ENCODE data around the gene GINM1. TPM values are rescaled to one million over a fixed set of nuclear protein-coding genes. Genes with fewer than 3 reads are reported as not detected.

Gene GINM1, protein sequence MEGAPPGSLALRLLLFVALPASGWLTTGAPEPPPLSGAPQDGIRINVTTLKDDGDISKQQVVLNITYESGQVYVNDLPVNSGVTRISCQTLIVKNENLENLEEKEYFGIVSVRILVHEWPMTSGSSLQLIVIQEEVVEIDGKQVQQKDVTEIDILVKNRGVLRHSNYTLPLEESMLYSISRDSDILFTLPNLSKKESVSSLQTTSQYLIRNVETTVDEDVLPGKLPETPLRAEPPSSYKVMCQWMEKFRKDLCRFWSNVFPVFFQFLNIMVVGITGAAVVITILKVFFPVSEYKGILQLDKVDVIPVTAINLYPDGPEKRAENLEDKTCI
- total RNA-seq = 76.9 and 80.8 TPM in 2 replicates

DNA sequence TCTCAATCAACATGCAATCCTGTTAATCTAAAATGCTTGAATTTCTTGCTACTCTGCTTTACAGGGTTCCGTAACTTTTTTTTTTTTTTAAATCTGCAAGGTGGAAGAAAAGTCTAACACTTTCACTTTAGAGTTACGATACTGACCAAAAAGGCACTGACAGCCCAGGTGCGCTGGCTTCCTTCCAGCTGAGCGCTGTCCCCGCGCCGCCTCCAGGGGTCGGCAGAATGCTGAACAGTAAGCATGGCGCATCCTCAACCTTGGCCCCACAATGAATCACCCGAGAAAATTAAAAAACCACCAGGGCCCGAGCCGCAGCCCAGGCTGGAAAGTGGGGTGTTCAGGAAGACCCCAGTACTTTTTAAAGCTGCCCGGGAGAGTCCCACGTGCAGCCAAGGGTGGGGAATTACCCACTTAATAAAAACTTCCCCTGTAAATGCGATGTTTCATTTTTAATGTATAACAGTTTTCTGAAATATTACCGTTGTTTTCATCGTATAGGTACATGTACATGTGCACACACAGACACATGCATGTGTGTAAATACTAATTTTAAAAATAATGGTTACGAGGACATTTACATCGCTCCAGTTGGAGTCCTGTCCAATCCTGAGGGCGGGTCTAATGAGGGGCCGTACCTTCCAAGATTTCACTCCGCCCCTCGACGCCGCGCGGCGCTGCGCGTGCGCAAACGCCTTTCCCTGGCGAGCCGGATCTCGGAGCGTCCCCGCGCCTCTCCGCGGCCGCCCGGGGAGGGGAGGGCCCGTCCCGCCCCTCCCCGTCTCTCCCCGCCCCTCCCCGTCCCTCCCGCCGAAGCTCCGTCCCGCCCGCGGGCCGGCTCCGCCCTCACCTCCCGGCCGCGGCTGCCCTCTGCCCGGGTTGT lies at the start of gene GINM1:
TSS of gene GINM1 (plus strand) at position 849 of the 883 bp plus-strand sequence. CDS start 40 bp downstream, outside the sequence.

DNA sequence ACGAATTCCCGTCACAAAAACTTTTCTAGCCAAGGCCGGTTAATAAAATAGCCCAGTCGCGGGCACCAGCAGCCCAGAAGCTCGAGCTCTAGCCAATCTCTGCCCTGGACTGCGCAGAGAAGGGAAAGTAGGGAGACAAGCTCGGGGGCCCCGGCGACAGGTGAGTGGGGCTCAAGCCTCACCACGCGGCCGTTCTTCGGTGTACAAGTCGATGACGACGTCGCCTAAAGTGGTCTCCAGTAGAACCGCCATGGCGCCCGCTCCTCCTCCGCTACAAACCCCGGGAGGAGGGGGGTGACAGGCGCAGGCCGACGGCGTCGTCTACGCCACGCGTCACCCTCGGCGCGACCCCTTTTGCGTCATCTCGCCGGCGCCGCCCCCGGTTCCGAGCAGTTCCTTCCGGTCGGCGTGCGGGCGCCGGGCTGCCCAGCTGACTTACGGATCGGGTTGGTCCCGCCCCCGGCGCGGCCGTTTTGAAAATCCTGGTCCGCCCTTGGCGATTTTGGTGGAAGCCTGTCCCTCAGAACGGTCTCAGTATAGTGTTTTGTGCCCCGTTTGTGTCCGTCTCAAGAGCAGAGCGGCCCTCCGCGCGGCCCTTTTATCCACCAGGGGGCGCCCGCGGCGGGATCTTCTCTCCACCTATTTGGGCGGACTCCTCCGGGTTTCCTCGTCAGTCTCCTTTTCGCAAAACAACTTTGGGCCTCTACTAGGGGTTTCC lies 20.3 kb upstream of the GINM1 start, which contains the start of gene PPIL4:
TSS of gene PPIL4 (minus strand) at position 290 of the 718 bp plus-strand sequence. CDS start at position 252, 38 bp downstream.

Other genes with a start within 250 kb of the GINM1 start
- gene TAB2, start 248.7 kb upstream of the GINM1 start, total RNA-seq = 11.9 and 23.2 TPM in 2 replicates
- gene SUMO4, start 166.1 kb upstream of the GINM1 start, total RNA-seq = 0.16 TPM in 1 of 2 replicates, not detected in the other
- 1.6 TPM in 1 of 2 replicates, not detected in the other for gene ZC3H12D, start 81.4 kb upstream of the GINM1 start, total RNA-seq
- gene PPIL4, start 20.3 kb upstream of the GINM1 start, total RNA-seq = 19.0 and 22.8 TPM in 2 replicates
- gene KATNA1, start 82.3 kb downstream of the GINM1 start, total RNA-seq = 10.8 and 15.6 TPM in 2 replicates
- gene LATS1, start 151.7 kb downstream of the GINM1 start, total RNA-seq = 8.3 and 19.6 TPM in 2 replicates
- gene NUP43, start 180.2 kb downstream of the GINM1 start, total RNA-seq = 12.0 and 52.5 TPM in 2 replicates
- 105 TPM in 2 replicates for gene PCMT1, start 183.4 kb downstream of the GINM1 start, total RNA-seq